Left ventricle myocardium inferior (tissue), 1 donor: ENCODE results near the gene AGAP1. TPM values are rescaled to one million over a fixed set of nuclear protein-coding genes. Genes with fewer than 3 reads are reported as not detected.

Experiments
- DNase-seq: peaks from one replicate; pipeline ENCODE4 v3.0.0-alpha.2; 2020
- H3K27ac ChIP-seq: fragments of 200-600 bp; replicated peaks from 2 replicates; pipeline ENCODE4 v1.8.0; 2021
- H3K27me3 ChIP-seq: fragments of 200-600 bp; 2 replicates; pipeline ENCODE4 v1.8.0; 2021; ENCODE audit warnings: low read depth
- H3K36me3 ChIP-seq: fragments of 200-600 bp; 2 replicates; pipeline ENCODE4 v1.8.0; 2021
- H3K4me1 ChIP-seq: fragments of 200-600 bp; 2 replicates; pipeline ENCODE4 v1.8.0; 2021
- H3K4me3 ChIP-seq: fragments of 200-600 bp; 2 replicates; pipeline ENCODE4 v1.8.0; 2021; ENCODE audit warnings: mild to moderate bottlenecking, moderate library complexity
- H3K9me3 ChIP-seq: fragments of 200-600 bp; replicated peaks from 2 replicates; pipeline ENCODE4 v1.8.0; 2021
- CTCF ChIP-seq: fragments of 200-600 bp; IDR thresholded peaks from 2 replicates; pipeline ENCODE4 v1.8.0; 2021; ENCODE audit warnings: antibody characterized with exemption, mild to moderate bottlenecking, borderline replicate concordance
- intact Hi-C: fragments of 100-400 bp; cut with micrococcal nuclease; formaldehyde crosslinking; loops from one replicate; pipeline ENCODE4 v1.11.0; 2022
- total RNA-seq: library from RNA; stranded (reverse); fragmentation: NEBNext Ultra II Directional; extraction: Animal tissue kit (Norgen Biotek cat#: 25700); gene quantifications from one replicate; pipeline ENCODE4 v1.2.1, GENCODE V29; 2021
- donor health status: DM: no; HTN: yes; CAD: no; lungs with severe emphysema.

AGAP1 gene
- total RNA-seq, 1 donor from 2014 or later, result 18.1 TPM

- Histone ChIP-seq H3K9me3 (no peaks in the 10 kb centered on the region), H3K36me3 (no peaks in the 10 kb centered on the region), H3K4me1 (peaks cover 44% of the 10 kb centered on the region), H3K27me3 (peaks cover 100% of the 10 kb centered on the region), H3K27ac (no peak overlapping the region), H3K4me3 (no peak overlapping the region)
- no peak for TF ChIP-seq CTCF
- intact Hi-C loops, result no loop called here
- no peak for DNase-seq
Observed at GRCh38 chr2:236176951-236177350, 683.1 kb downstream of the AGAP1 start.

- peak; percentile 39 for DNase-seq
- no peak for TF ChIP-seq CTCF
- Histone ChIP-seq H3K27me3 (peaks cover 99% of the 10 kb centered on the region), H3K9me3 (no peaks in the 10 kb centered on the region), H3K4me1 (peaks cover 38% of the 10 kb centered on the region), H3K36me3 (no peaks in the 10 kb centered on the region), H3K4me3 (peak overlapping the region; percentile 57), H3K27ac (no peak overlapping the region)
- intact Hi-C loops, result no loop called here
Observed at GRCh38 chr2:236177604-236177966, 683.7 kb downstream of the AGAP1 start.

GRCh38 chr2:236177967-236178889 lies 684.4 kb downstream of the AGAP1 start:
- peaks cover 93% of the 10 kb centered on the region for H3K27me3 ChIP-seq
- H3K27ac ChIP-seq, result no peak overlapping the region
- DNase-seq, result peak; percentile 58
- intact Hi-C loops, result no loop called here
- no peaks in the 10 kb centered on the region for H3K36me3 ChIP-seq
- no peaks in the 10 kb centered on the region for H3K9me3 ChIP-seq
- H3K4me1 ChIP-seq, result peaks cover 31% of the 10 kb centered on the region
- peak; percentile 77 for TF ChIP-seq CTCF
- peak overlapping the region; percentile 57 for H3K4me3 ChIP-seq

- Histone ChIP-seq H3K4me3 (peak overlapping the region; percentile 57), H3K27ac (no peak overlapping the region), H3K27me3 (peaks cover 87% of the 10 kb centered on the region), H3K36me3 (no peaks in the 10 kb centered on the region), H3K9me3 (no peaks in the 10 kb centered on the region), H3K4me1 (peaks cover 28% of the 10 kb centered on the region)
- no peak for TF ChIP-seq CTCF
- intact Hi-C loops, result no loop called here
- DNase-seq, result no peak
Observed at GRCh38 chr2:236178890-236179235, 685.0 kb downstream of the AGAP1 start.

- H3K27ac ChIP-seq, result no peak overlapping the region
- H3K36me3 ChIP-seq, result no peaks in the 10 kb centered on the region
- intact Hi-C loops, result loop anchor here (5.0 kb wide), 1 partner anchor 412 kb away; no protein-coding TSS in a partner anchor
- H3K9me3 ChIP-seq, result no peaks in the 10 kb centered on the region
- H3K27me3 ChIP-seq, result peaks cover 87% of the 10 kb centered on the region
- DNase-seq, result no peak
- no peak for TF ChIP-seq CTCF
- peak overlapping the region; percentile 57 for H3K4me3 ChIP-seq
- peaks cover 28% of the 10 kb centered on the region for H3K4me1 ChIP-seq
Observed at GRCh38 chr2:236179236-236180075, 685.6 kb downstream of the AGAP1 start.
